ENCODE data around the gene ZBTB20.

Gene ZBTB20

DNA sequence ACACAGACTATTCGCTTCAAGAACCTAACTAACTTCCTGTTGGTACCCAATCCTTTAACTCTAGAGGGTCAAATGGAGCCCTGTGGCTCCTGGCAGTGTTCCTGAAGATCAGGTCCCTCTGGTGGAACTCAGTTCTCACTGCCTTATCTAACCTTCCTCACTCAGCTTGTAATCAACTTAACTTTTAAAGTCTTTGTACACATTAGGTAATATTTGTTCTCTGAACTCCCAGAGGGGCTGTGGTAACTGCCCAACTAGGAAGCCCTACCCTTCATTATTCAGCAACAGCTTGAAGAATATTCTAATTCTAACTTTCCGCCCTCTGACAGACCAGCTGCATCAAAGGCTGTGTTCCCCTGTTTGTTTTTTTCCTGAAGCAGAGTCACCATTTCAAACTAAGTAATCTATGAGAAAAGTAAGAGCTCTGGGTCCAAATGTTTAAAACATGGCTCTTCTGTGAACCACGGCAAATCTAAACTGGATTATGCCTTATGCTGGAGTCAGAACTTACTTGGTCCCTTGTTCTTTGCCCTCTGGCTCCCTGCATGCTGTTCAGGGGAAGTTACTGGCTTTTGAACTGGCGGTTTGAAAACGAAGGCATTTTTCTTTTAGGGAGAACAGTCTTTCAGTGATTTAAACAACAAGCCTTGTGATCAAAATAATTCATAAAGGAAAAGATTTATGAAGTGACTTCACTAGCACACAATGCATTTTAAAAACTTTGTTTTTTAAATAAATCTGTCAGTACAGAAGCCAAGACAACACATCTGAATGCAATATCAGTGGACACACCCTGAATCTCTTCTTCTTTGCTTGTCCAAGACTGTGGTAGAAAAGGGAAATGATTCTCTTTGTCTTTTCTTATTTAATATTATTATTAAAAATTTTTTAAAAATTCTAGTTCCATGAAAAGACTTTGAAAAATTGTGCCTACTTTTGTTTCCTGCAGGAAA lies 487.7 kb downstream of the ZBTB20 start:
- DNase-seq: no peak

GRCh38 chr3:114651555-114651954 lies 495.5 kb downstream of the ZBTB20 start:
- DNase-seq: no peak

DNA sequence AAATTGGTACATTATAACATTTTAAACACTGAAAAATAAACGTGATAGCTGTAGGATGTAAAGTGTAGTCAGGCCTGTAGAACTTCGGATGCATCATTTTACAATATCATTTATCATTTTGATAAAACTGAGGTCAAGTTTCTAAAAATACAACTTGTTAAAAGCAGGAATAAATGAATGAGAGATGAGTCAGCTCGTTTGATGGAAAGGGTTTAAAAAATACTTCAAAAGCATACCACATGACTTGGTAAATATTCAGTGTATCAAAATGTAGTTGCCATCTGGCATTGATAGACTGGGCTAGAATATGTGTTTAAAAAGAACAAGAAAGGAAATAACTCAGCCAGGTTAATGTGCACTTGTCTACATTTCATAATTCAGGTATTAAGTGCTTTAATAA lies 496.3 kb downstream of the ZBTB20 start:
- no peak for DNase-seq

- no peak for DNase-seq
Observed at GRCh38 chr3:114649331-114649730, 497.8 kb downstream of the ZBTB20 start.

DNA sequence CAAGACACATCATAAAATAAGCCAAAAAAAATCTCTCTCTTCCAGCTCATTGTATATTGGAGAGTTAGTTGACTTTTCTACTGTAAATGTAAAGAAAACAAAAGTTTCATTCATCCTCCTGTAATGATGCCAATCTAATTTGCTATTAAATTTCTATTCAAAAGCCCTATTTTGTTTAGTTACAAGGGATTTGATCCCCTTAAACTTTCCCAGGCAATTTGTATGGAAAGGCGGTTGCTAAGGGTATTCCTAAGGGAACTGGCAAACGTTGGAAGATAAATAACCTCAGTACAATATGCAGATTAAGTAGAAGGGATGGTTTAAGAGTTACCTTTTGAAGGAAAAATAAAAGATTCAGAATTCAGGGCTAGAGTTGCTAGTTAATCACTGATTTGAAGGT lies 500.6 kb downstream of the ZBTB20 start:
- no peak for DNase-seq

GRCh38 chr3:114645392-114645791 lies 501.7 kb downstream of the ZBTB20 start:
- DNase-seq: no peak

- DNase-seq: no peak
Observed at GRCh38 chr3:114644367-114644766, 502.7 kb downstream of the ZBTB20 start.

GRCh38 chr3:114642951-114643741 lies 503.9 kb downstream of the ZBTB20 start:
- DNase-seq: no peak

- no peak for DNase-seq
Observed at GRCh38 chr3:114640126-114640525, 507.0 kb downstream of the ZBTB20 start.

GRCh38 chr3:114639171-114639570 lies 507.9 kb downstream of the ZBTB20 start:
- no peak for DNase-seq

- no peak for DNase-seq
Observed at GRCh38 chr3:114635878-114636277, 511.2 kb downstream of the ZBTB20 start.

DNA sequence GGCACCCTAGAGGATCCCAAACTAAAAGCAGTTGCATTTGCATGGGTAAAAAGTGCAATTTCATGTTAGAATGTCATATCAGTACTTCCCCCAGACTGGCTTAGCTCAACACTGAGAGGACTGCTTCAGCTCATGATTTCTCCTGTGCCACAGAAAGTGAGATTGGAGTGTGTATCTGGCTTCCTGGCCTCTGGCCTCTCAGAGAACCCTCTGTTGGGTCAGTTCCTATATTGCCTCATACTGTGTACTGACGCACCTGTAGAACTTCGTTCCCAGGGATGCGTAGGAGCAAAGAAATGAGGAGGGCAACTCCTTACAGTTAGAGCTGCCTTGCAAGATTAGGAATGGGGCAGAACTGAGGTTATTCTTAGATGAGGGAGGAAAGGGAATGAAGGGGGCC lies 512.5 kb downstream of the ZBTB20 start:
- DNase-seq: no peak

GRCh38 chr3:114632757-114633424 lies 514.2 kb downstream of the ZBTB20 start:
- DNase-seq: no peak

DNA sequence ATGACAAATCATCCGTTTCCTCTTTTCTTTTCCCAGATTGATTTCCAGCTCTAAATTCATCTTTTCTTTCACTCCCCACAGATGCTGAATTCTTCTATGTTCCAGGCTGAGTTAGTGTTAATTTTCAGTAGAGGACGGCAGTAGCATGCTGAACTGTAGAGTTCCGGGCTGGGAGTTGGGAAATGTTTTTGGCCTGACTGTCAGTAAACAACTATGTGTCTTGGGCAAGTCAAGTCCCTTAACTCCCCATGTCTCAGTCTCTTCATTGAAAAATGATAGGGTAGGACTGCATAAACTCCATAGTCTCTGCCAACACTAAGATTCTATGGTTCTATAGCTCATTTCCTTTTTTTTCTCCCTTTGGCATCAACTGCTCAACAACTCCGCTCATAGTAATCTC lies 519.3 kb downstream of the ZBTB20 start:
- DNase-seq: no peak

GRCh38 chr3:114626751-114627150 lies 520.3 kb downstream of the ZBTB20 start:
- DNase-seq: no peak

DNA sequence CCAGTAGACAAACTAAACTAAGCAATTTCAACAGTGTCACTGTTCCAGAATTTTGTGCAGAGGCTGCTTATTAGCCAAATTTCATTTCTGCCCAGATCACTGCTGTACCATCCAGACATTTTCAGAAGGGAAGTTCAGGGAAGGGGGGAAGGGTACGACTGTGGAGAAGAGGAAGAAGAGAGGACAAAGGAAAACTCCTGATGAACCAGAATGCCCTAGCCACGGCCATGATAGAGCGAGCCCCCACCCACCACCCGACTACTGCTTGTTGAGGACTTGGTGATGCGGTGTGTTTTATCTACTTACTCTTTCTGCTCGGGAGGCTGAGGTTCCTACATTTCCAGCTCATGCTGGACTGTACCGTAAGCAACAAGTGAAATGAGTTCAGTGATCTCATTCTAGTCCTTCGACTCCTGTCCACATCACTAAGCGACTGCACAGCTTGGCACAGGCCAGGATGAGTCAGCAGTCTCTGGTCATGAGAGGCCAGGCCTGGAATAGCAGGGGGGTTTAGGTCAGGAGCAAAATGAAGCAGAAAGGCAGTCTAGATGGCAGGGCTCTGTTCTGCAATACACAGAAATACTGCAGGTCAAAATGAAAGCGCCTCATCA lies 522.4 kb downstream of the ZBTB20 start:
- DNase-seq: peak; percentile 80

- DNase-seq: no peak
Observed at GRCh38 chr3:114624047-114624445, 523.0 kb downstream of the ZBTB20 start.

GRCh38 chr3:114623420-114624046 lies 523.6 kb downstream of the ZBTB20 start:
- peak; percentile 43 for DNase-seq

DNA sequence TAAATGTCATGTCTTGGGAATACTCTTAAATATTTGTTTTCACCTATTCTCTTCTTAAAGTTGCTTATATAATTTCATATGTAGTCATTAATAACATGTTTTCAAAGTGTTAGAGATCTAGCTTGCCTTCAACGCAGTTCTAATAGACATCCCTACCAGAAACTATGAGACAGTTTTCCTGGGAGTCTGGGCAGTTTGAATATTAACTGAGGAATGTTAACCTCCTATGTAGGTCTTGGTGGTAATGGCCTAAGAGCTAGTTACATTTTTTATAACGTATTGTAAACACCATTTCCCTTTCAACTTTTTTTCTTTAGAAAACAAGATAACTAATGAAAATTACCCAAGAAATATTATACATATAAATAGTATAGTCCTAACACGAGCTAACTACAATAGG lies 525.1 kb downstream of the ZBTB20 start:
- no peak for DNase-seq

DNA sequence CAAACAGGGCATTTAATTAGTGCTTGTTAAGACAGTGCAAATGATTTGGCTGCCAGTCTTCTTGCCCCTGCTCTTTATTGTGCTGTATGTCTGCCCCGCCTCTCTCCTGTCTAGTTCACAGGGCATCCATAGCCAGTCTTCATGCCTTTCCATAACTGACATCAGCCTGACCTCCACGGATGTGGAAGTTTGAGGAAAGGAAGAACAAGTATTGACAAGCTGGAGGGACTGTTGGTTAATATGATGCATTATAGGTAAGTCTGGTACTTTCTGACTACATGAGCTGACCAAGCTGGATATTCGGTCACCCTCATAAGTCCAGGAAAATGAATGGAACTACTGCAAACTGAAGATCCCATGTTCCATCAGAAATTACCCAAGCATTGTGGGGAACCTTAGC lies 527.3 kb downstream of the ZBTB20 start:
- DNase-seq: no peak

DNA sequence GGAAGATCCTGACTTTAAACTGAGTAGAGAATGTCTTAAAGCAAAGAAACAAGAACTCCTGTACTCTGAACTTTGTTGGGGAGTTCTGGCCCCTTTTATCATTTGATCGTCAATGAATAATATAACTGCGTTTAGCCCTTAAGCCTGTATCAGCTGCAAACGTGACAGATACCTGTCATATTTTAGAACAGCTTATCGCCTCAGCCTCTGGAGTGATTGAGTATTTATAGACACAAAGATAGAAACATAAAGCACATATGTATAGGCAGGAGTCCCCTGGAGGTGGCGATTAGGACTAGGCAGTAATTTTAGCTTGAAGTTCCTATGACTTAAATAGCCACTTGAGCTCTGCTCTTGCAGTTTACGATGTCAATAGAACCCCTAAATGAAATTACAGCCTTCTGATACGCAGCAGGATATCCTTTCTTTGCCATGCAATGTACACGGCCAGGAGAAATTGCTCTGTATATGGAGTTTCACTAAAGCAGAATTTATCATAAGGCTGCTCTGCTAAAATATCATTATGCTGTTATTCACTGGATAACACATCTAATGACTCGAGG lies 531.5 kb downstream of the ZBTB20 start:
- DNase-seq: no peak

DNA sequence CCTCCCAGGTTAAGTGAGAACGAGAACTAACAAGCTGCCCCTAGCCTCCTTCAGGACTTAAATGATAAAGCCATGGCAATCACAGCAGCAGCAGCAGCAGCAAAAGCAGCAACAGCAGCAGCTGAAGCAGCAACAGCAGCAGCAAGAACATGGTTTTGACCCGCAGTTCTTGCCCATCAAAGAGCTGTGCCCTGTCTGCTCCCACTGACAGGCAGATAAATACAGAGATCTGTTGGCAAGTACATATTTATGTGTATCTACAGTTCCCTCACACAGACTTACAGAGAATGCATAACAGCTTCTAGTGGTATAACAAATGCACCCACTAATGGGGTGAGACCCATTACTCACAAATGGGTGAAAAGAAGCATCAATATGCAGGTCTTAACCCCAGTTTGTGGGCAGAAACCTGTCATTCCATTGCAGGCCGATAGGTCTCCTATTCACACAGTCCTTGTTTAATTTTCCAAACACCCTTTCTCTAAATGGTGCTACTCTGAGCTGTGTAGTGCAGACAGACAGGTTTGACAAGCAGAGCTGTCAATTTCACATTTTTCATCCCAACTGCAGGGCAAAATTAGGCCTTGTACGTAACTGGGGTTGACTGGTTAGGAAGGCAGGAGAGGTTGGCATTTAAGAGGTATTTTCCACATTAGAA lies 537.0 kb downstream of the ZBTB20 start:
- DNase-seq: no peak

Data from SHP77 treated with DMSO at 0.1 percent for 48 hours (cell line).